Ovary (tissue), 9 donors: ENCODE results near the gene AQP10. TPM values are rescaled to one million over a fixed set of nuclear protein-coding genes. Genes with fewer than 3 reads are reported as not detected.
"Not testable (repeated sequence)": the region's sequence is repeated elsewhere in the genome, so short reads cannot be mapped to it uniquely, and the experiment has no call there.

Experiments
- DNase-seq, 5 donors: peaks; one replicate each; pipeline ENCODE4 v3.0.0-alpha.2; 2019 to 2020
- H3K27ac ChIP-seq, 2 donors: fragments of 200-600 bp; one replicate each; pipeline versions ENCODE4 v1.5.1 to v1.8.0; 2019 to 2022
- H3K27me3 ChIP-seq: fragments of 200-600 bp; one replicate; pipeline ENCODE4 v1.8.0; 2022
- H3K36me3 ChIP-seq: fragments of 200-600 bp; sonication (generic); one replicate; pipeline ENCODE4 v1.5.1; 2019
- H3K4me1 ChIP-seq: one replicate; pipeline ENCODE4 v1.8.1; 2013; ENCODE audit warnings: mild to moderate bottlenecking, moderate library complexity; ENCODE audit not compliant: insufficient read depth
- H3K4me3 ChIP-seq: fragments of 200-600 bp; sonication (generic); one replicate; pipeline ENCODE4 v1.5.1; 2017
- H3K9me3 ChIP-seq, 2 donors: fragments of 200-600 bp in 1 of 2; sonication (generic) in 1 of 2; one replicate each; pipeline versions ENCODE4 v1.5.1 to v1.8.1; 2013 to 2019; ENCODE audit warnings: mild to moderate bottlenecking in 1 of 2, moderate library complexity in 1 of 2
- EP300 ChIP-seq: sonication (generic); formaldehyde crosslinking; IDR thresholded peaks from one replicate; pipeline ENCODE4 v1.6.1; 2017; ENCODE audit warnings: antibody characterized with exemption
- POLR2A ChIP-seq: fragments of 450-650 bp; IDR thresholded peaks from one replicate; pipeline ENCODE4 v1.6.1; 2017; ENCODE audit warnings: antibody characterized with exemption, mild to moderate bottlenecking, moderate library complexity
- WGBS, 3 donors: extraction: QIAGEN DNeasy Blood & Tissue Kit in 1 of 3; methylation state at CpG; one replicate each; pipeline versions ENCODE4 v1.1.5 to v1.1.7; 2013 to 2017; 5-methylcytosine and 5-hydroxymethylcytosine counted together
- intact Hi-C, 4 donors: fragments of 100-400 bp; cut with DNase I; formaldehyde crosslinking; loops; one replicate each; pipeline versions ENCODE4 v1.11.0 to v1.15.1; 2022 to 2023
- polyA plus RNA-seq, 2 donors: library from polyadenylated mRNA; stranded (reverse); fragments of 200-250 nt in 1 of 2; fragments of 350-450 nt in 1 of 2; fragmentation: Illumina TruSeq in 1 of 2; extraction: RNeasy Lipid Tissue Mini Kit (QIAGEN cat#74804) in 1 of 2; gene quantifications; one replicate each; pipeline ENCODE4 v1.2.3, GENCODE V29; 2013 to 2014
- total RNA-seq, 7 donors: library from RNA; depleted of rRNA in 2 of 7; stranded (reverse); fragments of >200 nt in 2 of 7; fragmentation: NEBNext Ultra II Directional in 3 of 7; extraction: Animal tissue kit (Norgen Biotek cat#: 25700) in 3 of 7; gene quantifications; one replicate each; pipeline versions ENCODE4 v1.1.0 to v1.2.4, GENCODE V29; 2016 to 2023
- TF ChIP-seq, protein P1 (sequence below), 3 donors: fragments of 450-650 bp in 2 of 3; fragments of 200-600 bp in 1 of 3; IDR thresholded peaks; one replicate each; pipeline versions ENCODE4 v1.5.1 to v1.8.0; 2016 to 2022; ENCODE audit warnings: antibody characterized with exemption in 3 of 3, mild to moderate bottlenecking in 1 of 3
- donor health status: DM: no; HTN: no; CAD: no; lungs with moderate emphysema.
- donor health status: DM: no; HTN: no; CAD: no.
- donor health status: Bipolar disorder and iron deficiency.
- donor health status: DM: yes; HTN: yes; CAD: no.
- donor health status: DM: no; HTN: no; CAD: no.
- donor health status: DM: yes; HTN: yes; CAD: no.

Gene AQP10
- total and polyA plus RNA-seq, 9 donors: 0.13 to 1.0 (median 0.23) TPM; not detected in 6

DNA sequence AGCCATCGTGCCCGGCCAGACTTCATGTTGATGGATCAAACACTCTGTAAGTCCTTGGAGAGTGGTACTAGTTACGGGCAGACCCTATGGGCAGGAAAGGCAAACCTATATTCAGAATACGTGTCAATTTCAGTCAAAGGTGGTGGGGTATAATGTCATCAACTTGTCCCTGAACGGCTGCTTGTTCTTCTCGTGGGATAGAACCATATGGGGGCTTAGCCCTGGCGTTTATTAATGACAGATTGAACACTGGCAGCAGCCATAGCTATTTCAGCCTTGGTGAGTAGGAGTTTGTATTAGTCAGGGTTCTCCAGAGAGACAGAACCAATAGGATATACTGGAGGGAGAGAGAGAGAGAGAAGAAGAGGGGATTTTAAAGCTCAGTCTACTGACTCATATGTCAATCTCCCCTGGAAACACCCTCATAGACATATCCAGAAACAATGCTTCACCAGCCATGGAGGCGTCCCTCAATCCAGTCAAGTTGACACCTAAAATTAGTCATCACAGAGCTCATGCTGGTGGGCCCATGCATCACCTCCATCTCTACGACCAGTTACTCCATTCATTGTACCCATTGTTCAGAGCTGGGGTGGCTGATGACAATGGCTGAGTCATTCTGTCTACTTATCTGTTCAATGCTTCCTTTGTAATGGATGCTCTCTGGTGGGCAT lies 16.1 kb upstream of the AQP10 start:
- TF ChIP-seq POLR2A: no peak
- TF ChIP-seq, protein P1, sequence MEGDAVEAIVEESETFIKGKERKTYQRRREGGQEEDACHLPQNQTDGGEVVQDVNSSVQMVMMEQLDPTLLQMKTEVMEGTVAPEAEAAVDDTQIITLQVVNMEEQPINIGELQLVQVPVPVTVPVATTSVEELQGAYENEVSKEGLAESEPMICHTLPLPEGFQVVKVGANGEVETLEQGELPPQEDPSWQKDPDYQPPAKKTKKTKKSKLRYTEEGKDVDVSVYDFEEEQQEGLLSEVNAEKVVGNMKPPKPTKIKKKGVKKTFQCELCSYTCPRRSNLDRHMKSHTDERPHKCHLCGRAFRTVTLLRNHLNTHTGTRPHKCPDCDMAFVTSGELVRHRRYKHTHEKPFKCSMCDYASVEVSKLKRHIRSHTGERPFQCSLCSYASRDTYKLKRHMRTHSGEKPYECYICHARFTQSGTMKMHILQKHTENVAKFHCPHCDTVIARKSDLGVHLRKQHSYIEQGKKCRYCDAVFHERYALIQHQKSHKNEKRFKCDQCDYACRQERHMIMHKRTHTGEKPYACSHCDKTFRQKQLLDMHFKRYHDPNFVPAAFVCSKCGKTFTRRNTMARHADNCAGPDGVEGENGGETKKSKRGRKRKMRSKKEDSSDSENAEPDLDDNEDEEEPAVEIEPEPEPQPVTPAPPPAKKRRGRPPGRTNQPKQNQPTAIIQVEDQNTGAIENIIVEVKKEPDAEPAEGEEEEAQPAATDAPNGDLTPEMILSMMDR (IDR thresholded peaks at IDR 0.05): no peak
- no peak for TF ChIP-seq EP300
- Histone ChIP-seq H3K4me1 (no peaks in the 10 kb centered on the region), H3K27ac (no peak overlapping the region), H3K27me3 (no peaks in the 10 kb centered on the region), H3K9me3 (no peaks in the 10 kb centered on the region), H3K36me3 (no peaks in the 10 kb centered on the region), H3K4me3 (no peak overlapping the region)
- no peak for DNase-seq
- intact Hi-C loops: no loop called here
- 77 to 85% (median 84%) methylated on average over 9 of the region's 9 CpGs for WGBS, 3 donors

DNA sequence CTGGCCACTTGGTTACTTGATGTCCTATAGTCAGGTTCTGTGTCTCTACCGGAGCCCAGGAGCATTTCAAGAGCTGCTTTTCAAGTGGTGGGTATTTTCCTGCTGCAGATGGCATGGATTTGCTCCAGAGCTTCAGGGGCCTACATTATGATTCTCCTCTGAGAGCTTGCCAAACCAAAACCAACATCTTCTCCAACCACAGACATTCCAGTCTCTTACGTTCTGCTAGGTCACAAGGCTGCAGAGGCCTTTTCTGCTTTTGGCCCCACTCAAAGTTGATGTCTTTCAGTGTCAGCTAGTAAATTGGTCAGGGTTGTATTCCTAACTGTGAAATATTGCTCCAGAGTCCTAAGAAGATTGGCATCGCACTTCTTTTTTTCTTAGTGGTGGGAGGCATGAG lies 14.7 kb upstream of the AQP10 start:
- no peaks in the 10 kb centered on the region for H3K36me3 ChIP-seq
- no peaks in the 10 kb centered on the region for H3K27me3 ChIP-seq
- H3K9me3 ChIP-seq: no peaks in the 10 kb centered on the region
- no peak for DNase-seq
- H3K4me1 ChIP-seq: no peaks in the 10 kb centered on the region
- intact Hi-C loops: no loop called here
- H3K27ac ChIP-seq: no peak overlapping the region
- WGBS, 3 donors: 70 to 86% (median 78%) methylated on average over 3 of the region's 3 CpGs
- TF ChIP-seq EP300: no peak
- no peak for TF ChIP-seq POLR2A
- TF ChIP-seq, protein P1 (IDR thresholded peaks at IDR 0.05): no peak
- H3K4me3 ChIP-seq: no peak overlapping the region

DNA sequence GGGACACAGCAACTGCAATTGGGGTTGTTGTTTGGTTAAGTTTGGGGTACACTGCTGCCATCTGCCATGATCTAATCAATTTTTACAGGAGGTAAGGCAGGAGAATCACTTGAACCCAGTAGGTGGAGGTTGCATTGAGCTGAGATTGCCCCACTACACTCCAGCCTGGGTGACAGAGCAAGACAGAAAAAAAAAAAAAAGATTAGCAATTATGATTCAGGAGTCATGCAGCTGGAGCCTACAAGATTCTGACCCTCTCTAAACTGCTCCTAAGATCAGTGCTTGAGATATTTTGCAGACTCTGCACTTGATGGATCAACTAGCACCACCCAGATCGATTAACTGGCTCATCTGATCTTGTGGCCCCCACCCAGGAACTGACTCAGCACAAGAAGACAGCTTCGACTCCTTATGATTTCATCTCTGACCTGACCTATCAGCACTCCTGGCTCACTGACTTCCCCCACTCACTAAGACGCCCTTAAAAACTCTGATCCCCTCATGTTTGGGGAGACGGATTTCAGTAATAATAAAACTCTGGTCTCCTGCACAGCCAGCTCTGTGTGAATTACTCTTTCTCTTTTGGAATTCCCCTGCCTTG lies 13.1 kb upstream of the AQP10 start:
- H3K4me3 ChIP-seq, DNase-seq, H3K36me3 ChIP-seq, H3K27ac ChIP-seq, intact Hi-C loops, H3K9me3 ChIP-seq, H3K27me3 ChIP-seq, H3K4me1 ChIP-seq: not testable (repeated sequence)
- WGBS, 3 donors: 62 to 85% (median 67%) methylated on average over 4 of the region's 4 CpGs

GRCh38 chr1:154309136-154309535 lies 11.8 kb upstream of the AQP10 start:
- intact Hi-C loops, H3K9me3 ChIP-seq, H3K27me3 ChIP-seq, H3K36me3 ChIP-seq, H3K27ac ChIP-seq, H3K4me3 ChIP-seq, H3K4me1 ChIP-seq, DNase-seq: not testable (repeated sequence)
- WGBS, 3 donors: 80 to 88% (median 83%) methylated on average over 7 of the region's 7 CpGs

- H3K36me3 ChIP-seq, DNase-seq, H3K27ac ChIP-seq, H3K27me3 ChIP-seq, H3K9me3 ChIP-seq, H3K4me1 ChIP-seq, H3K4me3 ChIP-seq, intact Hi-C loops: not testable (repeated sequence)
- 71 to 78% (median 78%) methylated on average over 13 of the region's 13 CpGs for WGBS, 3 donors
These were observed 8.4 kb upstream of the AQP10 start for GRCh38 chr1:154312229-154313065.

- intact Hi-C loops: no loop called here
- H3K36me3 ChIP-seq: no peaks in the 10 kb centered on the region
- H3K4me1 ChIP-seq: no peaks in the 10 kb centered on the region
- no peaks in the 10 kb centered on the region for H3K27me3 ChIP-seq
- WGBS, 3 donors: 79 to 83% (median 80%) methylated on average over 10 of the region's 10 CpGs
- H3K9me3 ChIP-seq: no peaks in the 10 kb centered on the region
- H3K27ac ChIP-seq: no peak overlapping the region
- TF ChIP-seq POLR2A (no peak), EP300 (no peak)
- TF ChIP-seq, protein P1 (IDR thresholded peaks at IDR 0.05): no peak
- no peak for DNase-seq
- no peak overlapping the region for H3K4me3 ChIP-seq
These were observed 7.9 kb upstream of the AQP10 start for GRCh38 chr1:154313066-154313356.

- H3K36me3 ChIP-seq, intact Hi-C loops: not testable (repeated sequence)
- 63 to 71% (median 69%) methylated on average over 3 of the region's 3 CpGs for WGBS, 3 donors
These were observed 6.7 kb upstream of the AQP10 start for GRCh38 chr1:154314226-154314625.

More at GRCh38 chr1:154314226-154314625, 6.7 kb upstream of the AQP10 start:
- H3K27ac ChIP-seq, H3K9me3 ChIP-seq, H3K4me1 ChIP-seq, H3K4me3 ChIP-seq, DNase-seq, H3K27me3 ChIP-seq: not testable (repeated sequence)
